Skeletal muscle tissue (tissue), 4 donors: ENCODE data around the gene PTPRE. TPM values are rescaled to one million over a fixed set of nuclear protein-coding genes. Genes with fewer than 3 reads are reported as not detected.

ENCODE experiments used
- H3K27ac ChIP-seq: one replicate; pipeline ENCODE4 v1.7.0; 2013; ENCODE audit warnings: mild to moderate bottlenecking, low read depth, low read length, inconsistent platforms
- H3K27me3 ChIP-seq, 3 donors: one replicate each; pipeline ENCODE4 v1.7.0; 2013; ENCODE audit warnings: low read length in 3 of 3; ENCODE audit not compliant: control insufficient read depth in 3 of 3, insufficient read depth in 3 of 3
- H3K36me3 ChIP-seq, 3 donors: one replicate each; pipeline ENCODE4 v1.7.0; 2013; ENCODE audit warnings: low read length in 3 of 3; ENCODE audit not compliant: control insufficient read depth in 3 of 3, insufficient read depth in 3 of 3
- H3K4me1 ChIP-seq, 3 donors: one replicate each; pipeline ENCODE4 v1.7.0; 2013; ENCODE audit warnings: low read length in 3 of 3, mild to moderate bottlenecking in 3 of 3; ENCODE audit not compliant: control insufficient read depth in 3 of 3, insufficient read depth in 3 of 3
- H3K4me3 ChIP-seq, 3 donors: one replicate each; pipeline ENCODE4 v1.7.0; 2013; ENCODE audit warnings: low read length in 3 of 3
- H3K9ac ChIP-seq, 3 donors: one replicate each; pipeline ENCODE4 v1.7.0; 2013; ENCODE audit warnings: low read length in 3 of 3, mild to moderate bottlenecking in 3 of 3, moderate library complexity in 2 of 3, low read depth in 1 of 3
- H3K9me3 ChIP-seq, 3 donors: one replicate each; pipeline ENCODE4 v1.7.0; 2013; ENCODE audit warnings: low read length in 3 of 3; ENCODE audit not compliant: control insufficient read depth in 3 of 3
- total RNA-seq: library from RNA; depleted of rRNA; stranded (reverse); fragments of >200 nt; gene quantifications from one replicate; pipeline ENCODE4 v1.2.3, GENCODE V29; 2014
- donor health status: Osteomylitis.

PTPRE gene
- total RNA-seq, 1 donor from 2014 or later, result 7.8 TPM

DNA sequence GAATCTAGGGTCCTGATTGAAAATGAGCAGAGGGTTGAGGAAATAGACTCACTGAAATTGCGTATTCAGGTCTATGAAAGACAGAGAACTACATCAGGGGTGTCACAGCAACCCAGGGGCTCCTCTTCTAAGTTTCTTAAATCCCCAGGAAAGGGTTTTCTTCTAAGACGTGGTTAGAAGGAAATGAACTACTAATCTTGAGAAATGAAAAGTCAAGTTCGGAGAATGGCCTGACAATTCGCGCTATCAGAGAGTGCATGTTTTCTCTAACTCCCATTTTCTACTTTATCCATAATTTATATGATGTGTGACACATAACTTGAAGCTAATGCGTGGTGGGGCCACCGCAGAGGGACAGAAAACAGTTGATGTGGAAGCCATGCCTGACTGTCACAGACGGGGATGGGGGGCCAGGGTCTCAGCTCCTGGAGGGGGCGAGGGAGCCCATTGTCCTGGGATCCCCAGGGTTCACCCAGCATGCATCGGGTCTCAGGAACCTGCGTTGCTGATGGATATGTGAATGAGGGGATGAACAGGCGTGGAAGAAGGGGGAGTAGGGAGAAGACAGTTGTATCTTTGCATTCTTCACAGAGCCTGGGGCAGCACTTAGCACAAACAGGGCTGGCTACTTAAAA lies 86.3 kb downstream of the PTPRE start:
- Histone ChIP-seq H3K4me3 (no peak overlapping the region), H3K27me3 (peaks cover 0 to 5% (median 3%) of the 10 kb centered on the region in 3 donors), H3K9ac (no peak overlapping the region), H3K9me3 (no peaks in the 10 kb centered on the region), H3K36me3 (no peaks in the 10 kb centered on the region), H3K27ac (no peak overlapping the region), H3K4me1 (peaks cover 12 to 25% (median 12%) of the 10 kb centered on the region in 3 donors)

DNA sequence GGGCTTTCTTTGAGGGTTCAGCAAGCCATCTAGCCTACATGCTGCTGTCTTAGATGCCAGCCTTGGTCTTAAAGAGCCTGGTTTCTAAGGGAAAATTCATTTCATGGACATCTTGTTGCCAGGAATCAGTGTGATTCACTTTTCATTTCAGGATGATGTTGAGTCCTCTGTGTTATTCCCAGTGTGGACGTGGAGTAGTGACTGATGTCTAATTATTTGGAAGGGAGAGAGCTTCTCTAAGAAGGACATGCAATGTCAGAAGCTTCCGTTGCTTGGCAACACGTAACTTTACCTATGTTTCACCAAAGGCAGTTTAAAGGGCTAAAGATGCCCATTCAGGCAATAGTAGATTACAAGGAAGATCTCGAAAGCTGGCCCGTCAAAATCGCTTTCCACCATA lies 89.0 kb downstream of the PTPRE start:
- H3K4me3 ChIP-seq, result no peak overlapping the region
- H3K4me1 ChIP-seq, result peaks cover 10 to 18% (median 12%) of the 10 kb centered on the region in 3 donors
- H3K27me3 ChIP-seq, result peaks cover 0 to 5% (median 3%) of the 10 kb centered on the region in 3 donors
- H3K27ac ChIP-seq, result no peak overlapping the region
- no peaks in the 10 kb centered on the region for H3K36me3 ChIP-seq
- no peak overlapping the region for H3K9ac ChIP-seq
- no peaks in the 10 kb centered on the region for H3K9me3 ChIP-seq

GRCh38 chr10:127996586-127996985 lies 89.7 kb downstream of the PTPRE start:
- no peak overlapping the region for H3K4me3 ChIP-seq
- peaks cover 9 to 13% (median 11%) of the 10 kb centered on the region in 3 donors for H3K4me1 ChIP-seq
- H3K9me3 ChIP-seq, result no peaks in the 10 kb centered on the region
- peaks cover 2 to 6% (median 5%) of the 10 kb centered on the region in 3 donors for H3K27me3 ChIP-seq
- peak overlapping the region; percentile 46 for H3K27ac ChIP-seq
- H3K9ac ChIP-seq, result no peak overlapping the region
- no peaks in the 10 kb centered on the region for H3K36me3 ChIP-seq

DNA sequence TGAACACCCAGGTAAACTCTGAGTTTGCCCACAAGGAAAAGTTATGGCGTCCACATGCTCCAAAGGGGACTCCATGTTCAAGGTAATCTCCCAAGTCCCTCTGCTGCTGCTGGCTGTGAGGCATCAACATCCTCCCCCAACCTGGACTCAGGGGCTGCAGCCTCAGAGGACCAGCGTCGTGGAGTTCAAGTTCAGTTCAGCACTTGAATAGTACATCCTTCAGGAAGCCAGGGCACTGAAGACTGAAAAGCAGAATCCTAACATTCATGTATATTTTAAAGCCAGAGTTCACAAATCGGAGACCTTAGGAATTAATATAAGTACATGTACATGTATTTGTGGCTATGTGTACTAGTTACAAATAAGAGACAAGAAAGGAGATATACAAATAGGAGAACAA lies 90.4 kb downstream of the PTPRE start:
- Histone ChIP-seq H3K9ac (no peak overlapping the region), H3K9me3 (no peaks in the 10 kb centered on the region), H3K4me1 (peaks cover 4 to 9% (median 7%) of the 10 kb centered on the region in 3 donors), H3K36me3 (no peaks in the 10 kb centered on the region), H3K4me3 (no peak overlapping the region), H3K27me3 (peaks cover 5 to 6% (median 5%) of the 10 kb centered on the region in 3 donors), H3K27ac (peak overlapping the region; percentile 46)

DNA sequence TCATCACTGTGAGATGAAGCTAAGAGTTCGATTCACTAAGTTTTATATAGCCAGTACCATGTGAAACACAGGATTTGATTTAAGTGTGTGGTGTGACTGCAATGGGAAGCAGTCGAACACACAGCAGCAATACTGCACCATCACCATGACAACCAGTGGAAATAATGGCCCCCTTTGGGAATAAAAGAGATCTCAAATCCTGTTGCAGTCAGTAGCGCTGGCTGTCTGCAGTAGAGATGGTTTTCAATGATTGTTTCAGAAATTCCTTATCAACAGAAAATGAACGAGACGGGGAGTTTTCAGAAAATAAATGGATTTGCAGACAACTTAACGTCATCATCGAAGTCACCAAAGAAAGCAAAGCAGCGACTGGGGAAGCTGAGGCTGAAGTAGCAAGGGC lies 91.0 kb downstream of the PTPRE start:
- no peaks in the 10 kb centered on the region for H3K36me3 ChIP-seq
- no peaks in the 10 kb centered on the region for H3K9me3 ChIP-seq
- H3K4me3 ChIP-seq, result peak overlapping the region in 1 of 3 donors; percentile 26
- peaks cover 4 to 5% (median 5%) of the 10 kb centered on the region in 3 donors for H3K27me3 ChIP-seq
- peak overlapping the region in 1 of 3 donors; percentile 45 for H3K9ac ChIP-seq
- H3K4me1 ChIP-seq, result peaks cover 4 to 9% (median 7%) of the 10 kb centered on the region in 3 donors
- H3K27ac ChIP-seq, result no peak overlapping the region

GRCh38 chr10:127998501-127999144 lies 91.7 kb downstream of the PTPRE start:
- Histone ChIP-seq H3K9me3 (no peaks in the 10 kb centered on the region), H3K9ac (no peak overlapping the region), H3K27ac (no peak overlapping the region), H3K36me3 (no peaks in the 10 kb centered on the region), H3K4me3 (no peak overlapping the region), H3K27me3 (peaks cover 4 to 5% (median 5%) of the 10 kb centered on the region in 3 donors), H3K4me1 (peaks cover 4 to 9% (median 7%) of the 10 kb centered on the region in 3 donors)

GRCh38 chr10:127999297-128000129 lies 92.6 kb downstream of the PTPRE start:
- Histone ChIP-seq H3K4me1 (peaks cover 4 to 9% (median 7%) of the 10 kb centered on the region in 3 donors), H3K9ac (no peak overlapping the region), H3K4me3 (no peak overlapping the region), H3K36me3 (no peaks in the 10 kb centered on the region), H3K9me3 (no peaks in the 10 kb centered on the region), H3K27ac (no peak overlapping the region), H3K27me3 (peaks cover 4 to 5% (median 5%) of the 10 kb centered on the region in 3 donors)

DNA sequence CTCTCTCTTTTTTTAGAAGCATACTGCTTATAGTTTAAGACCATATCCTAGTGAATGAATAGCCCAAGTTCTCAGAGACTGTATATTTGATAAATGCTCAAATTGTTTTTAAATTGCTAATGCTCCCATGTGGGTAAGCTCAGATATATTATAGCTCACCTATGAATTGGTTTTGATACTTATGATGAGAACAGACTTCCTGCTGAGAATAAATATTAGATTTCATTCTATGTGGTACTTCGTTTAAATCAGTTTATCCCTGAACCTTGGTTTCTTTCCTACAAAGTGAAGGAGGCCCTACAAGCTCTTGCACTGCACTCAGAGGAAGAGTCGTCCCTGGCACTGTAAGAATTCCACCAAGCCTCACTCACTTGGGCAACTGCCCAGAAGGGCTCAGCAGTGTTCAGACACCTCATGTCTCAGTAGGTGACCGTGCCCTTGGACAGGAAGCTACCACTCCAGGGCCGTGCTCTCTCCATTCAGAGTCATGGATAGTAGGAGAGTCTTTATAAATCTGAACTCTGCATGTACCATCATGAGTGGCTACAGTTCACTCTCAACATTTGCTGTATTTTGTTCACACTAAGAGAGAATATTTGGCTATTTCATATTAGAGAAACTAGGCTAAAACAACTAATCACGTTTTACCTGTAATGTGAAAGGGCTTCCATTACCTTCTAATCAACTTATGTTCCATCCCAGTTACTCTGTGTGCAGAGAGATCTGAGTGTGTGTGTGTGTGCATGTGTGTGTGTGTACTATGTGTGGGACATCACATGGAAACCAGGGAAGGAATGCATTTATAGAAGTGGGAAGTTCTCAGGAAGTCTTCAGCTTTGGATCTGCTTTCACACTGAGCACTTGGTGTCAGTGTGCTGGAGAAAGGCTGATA lies 93.8 kb downstream of the PTPRE start:
- Histone ChIP-seq H3K9ac (no peak overlapping the region), H3K4me1 (peaks cover 4 to 9% (median 7%) of the 10 kb centered on the region in 3 donors), H3K27me3 (peaks cover 4 to 5% (median 5%) of the 10 kb centered on the region in 3 donors), H3K36me3 (no peaks in the 10 kb centered on the region), H3K4me3 (no peak overlapping the region), H3K27ac (no peak overlapping the region), H3K9me3 (no peaks in the 10 kb centered on the region)

- H3K4me3 ChIP-seq, result no peak overlapping the region
- no peak overlapping the region for H3K9ac ChIP-seq
- H3K27ac ChIP-seq, result no peak overlapping the region
- no peaks in the 10 kb centered on the region for H3K36me3 ChIP-seq
- H3K27me3 ChIP-seq, result peaks cover 1 to 5% (median 4%) of the 10 kb centered on the region in 3 donors
- H3K9me3 ChIP-seq, result no peaks in the 10 kb centered on the region
- peaks cover 4 to 9% (median 6%) of the 10 kb centered on the region in 3 donors for H3K4me1 ChIP-seq
These were observed 94.5 kb downstream of the PTPRE start for GRCh38 chr10:128001363-128001745.
